UCSD-AML1 (cell line): ENCODE measurements around the gene GLT8D2.
"Not testable (repeated sequence)": the region's sequence is repeated elsewhere in the genome, so short reads cannot be mapped to it uniquely, and the experiment has no call there.

Experiments
- DNase-seq: peaks from one replicate; lab custom pipeline; 2025; ENCODE audit not compliant: unreplicated experiment; lab: John Stamatoyannopoulos, UW

Gene GLT8D2

DNA sequence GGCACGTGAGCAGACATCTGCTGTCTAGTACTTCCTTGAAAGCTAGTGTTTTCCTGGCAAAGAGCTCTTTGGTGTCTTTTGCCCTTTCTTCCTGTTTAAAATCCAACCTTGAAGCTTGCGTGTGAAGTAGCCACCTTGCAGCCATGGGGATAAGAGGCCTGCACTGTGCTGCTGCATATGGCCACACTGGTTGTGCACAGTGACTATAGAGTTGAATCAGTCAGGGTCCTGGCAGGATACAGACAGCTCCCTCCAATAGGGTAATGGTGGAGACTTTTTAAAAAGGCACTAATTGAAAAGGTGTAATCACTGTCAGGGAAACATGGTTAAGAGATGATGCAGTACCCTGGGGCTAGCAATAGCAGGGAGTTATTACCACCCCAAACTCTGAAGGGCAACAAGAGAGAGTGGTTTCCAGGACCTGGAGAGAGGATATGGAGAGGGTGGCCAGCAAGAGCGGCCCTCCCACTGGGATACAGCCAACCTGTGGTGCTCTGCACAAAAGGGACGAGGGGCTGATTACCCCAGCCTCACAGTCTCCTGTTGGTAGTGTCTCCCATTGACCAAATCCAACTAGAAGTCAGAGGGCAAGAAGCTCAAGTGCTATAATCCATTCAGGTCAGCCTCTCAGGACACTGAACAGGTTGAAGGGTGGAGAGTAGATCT is 4.8 kb upstream of the GLT8D2 start:
- DNase-seq = no peak

DNA sequence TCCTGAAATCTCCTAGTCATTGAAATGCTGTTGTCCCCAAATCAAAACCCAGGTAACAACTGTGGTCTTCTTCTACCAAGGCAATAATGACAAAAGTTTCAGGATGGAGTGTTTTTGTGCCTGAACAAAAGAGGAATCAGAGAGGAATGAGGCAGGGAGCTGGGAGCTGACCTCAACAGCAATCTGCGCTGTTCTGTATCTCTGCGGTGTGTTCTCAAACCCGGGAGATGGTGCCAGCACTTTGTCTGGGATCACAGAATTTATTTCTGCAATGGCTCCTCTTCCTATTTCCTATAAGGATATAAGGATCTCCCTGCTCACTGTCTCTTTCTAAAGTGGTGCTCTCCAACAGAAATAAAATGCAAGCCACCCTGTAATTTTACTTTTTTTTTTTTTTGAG is 449 bp upstream of the GLT8D2 start:
- no peak for DNase-seq

DNA sequence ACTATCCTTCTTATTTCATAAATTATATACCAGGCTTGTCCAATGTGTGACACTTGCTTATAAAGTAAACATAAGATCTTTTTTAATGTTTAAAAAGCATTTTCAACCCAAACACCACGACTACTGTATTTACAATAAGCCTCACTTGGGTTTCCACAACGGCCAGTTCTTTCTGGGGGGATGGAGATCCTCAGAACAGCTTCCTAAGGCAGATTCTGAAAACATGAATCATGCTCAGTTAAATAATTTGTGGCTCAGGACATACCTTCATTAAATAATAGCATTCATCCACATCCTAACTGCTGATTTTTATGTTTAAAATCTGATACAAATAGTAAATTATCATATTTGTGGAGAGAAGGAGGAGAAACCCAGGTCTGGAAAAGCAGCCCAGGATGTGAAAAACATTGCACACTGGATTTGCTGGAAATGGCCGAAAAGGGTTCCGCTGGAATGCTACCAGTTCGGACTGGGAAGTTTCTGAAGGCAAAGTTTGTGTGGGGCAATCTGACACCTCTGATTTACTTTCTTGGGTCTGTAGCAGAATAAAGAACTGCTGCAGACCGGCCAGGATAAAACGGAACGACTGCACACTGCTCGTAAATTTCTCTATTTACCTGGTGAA is 597 bp downstream of the GLT8D2 start:
- no peak for DNase-seq

DNA sequence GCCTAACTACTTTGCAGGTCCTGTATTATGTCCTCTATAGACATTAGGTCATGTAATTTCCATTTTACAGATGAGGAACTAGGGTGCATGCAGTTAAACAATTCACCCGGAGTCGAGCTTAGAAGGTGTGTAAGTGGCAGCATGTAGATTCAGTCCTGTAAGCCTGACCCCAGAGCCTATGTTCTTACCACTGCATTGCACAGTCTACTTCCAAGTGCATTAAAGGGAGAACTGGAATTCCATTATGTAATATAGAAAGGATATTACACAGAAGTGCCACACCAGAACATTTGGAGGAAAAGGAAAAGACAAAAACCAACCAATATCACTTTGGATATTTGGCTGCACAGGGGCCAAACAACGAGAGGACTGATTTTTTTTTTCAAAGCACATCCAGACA is 1.2 kb downstream of the GLT8D2 start:
- DNase-seq = no peak

DNA sequence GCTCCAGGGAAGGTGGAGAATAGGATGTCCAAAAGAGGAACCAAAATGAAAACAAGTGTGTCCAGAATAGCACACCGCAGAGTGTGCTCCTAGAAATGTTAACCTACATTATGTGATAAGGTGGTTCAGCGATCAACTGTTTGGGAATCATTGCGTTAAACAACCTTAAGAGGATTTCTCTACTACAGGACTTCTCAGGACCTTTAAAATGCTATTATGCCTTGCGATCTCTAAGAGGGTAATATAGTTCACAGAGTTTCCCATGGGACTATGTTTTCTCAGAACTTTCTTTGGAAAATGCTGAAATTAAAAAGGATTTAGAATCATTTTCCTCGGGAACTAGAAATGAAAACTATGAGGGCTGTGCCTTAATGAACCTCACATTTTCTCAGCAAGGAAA is 1.8 kb downstream of the GLT8D2 start:
- no peak for DNase-seq

DNA sequence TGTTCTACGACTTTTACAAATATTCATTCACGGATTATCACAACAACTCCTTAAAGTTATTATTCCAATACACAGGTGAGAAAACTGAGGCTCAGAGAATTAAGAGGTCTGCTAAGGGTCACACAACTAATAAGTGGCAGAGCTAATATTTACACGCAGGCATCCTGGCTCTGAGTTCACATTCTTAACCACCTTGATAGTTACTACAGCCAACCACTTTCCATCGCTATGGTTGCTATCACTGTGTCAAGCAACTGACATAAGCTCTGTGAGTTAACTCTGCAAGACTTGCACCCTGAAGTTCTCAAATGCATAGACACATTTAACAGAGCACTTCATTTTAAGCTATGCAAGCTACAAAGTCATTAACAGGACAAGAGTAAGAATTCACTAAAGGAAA is 3.7 kb downstream of the GLT8D2 start:
- DNase-seq = no peak

DNA sequence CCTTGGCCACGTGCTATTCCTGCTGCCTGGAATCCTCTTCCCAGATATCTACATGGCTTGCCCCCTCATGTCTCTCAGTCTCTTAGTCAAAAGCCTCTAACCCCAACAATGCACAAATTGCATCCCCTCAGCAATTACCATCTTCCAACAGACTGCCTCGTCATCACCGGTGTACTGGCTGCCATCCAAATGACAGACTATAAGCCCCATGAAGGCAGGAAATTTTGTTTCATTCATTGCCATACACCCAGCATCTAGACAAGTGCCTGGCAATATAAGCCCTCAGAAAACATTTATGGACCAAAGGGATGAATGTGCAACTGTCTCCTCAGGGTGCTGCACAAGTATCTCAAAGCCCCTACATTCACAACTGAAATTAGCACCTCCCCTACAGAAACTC is 5.8 kb downstream of the GLT8D2 start:
- DNase-seq = no peak

DNA sequence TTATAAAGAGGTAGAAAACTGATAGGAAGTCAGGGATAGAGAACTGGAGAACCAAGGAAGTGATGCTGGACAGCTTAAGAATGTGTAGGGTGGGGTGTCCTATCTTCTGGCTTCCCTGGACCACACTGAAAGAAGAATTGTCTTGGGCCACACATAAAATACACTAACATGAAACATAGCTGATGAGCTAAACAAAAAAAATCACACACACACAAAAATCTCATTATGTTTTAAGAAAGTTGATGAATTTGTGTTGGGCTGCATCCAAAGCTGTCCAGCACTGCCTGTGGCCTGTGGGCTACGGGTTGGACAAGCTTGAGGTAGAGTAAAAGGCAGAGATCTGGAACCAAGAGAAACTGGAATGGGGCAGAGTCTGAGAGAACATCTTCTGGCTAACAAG is 7.4 kb downstream of the GLT8D2 start:
- no peak for DNase-seq

DNA sequence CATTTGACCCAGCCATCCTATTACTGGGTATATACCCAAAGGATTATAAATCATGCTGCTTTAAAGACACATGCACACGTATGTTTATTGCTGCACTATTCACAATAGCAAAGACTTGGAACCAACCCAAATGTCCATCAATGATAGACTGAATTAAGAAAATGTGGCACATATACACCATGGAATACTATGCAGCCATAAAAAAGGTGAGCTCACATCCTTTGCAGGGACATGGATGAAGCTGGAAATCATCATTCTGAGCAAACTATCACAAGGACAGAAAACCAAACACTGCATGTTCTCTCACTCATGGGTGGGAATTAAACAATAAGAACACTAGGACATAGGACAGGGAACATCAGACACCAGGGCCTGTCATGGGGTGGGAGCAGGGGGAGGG is 10.2 kb downstream of the GLT8D2 start:
- not testable (repeated sequence) for DNase-seq

DNA sequence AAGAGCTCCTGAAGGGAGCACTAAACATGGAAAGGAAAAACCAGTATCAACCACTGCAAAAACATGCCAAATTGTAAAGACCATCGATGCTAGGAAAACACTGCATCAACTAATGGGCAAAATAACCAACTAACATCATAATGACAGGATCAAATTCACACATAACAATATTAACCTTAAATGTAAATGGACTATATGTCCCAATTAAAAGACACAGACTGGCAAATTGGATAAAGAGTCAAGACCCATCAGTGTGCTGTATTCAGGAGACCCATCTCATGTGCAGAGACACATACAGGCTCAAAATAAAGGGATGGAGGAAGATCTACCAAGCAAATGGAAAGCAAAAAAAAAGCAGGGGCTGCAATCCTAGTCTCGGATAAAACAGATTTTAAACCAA is 13.8 kb downstream of the GLT8D2 start:
- not testable (repeated sequence) for DNase-seq

DNA sequence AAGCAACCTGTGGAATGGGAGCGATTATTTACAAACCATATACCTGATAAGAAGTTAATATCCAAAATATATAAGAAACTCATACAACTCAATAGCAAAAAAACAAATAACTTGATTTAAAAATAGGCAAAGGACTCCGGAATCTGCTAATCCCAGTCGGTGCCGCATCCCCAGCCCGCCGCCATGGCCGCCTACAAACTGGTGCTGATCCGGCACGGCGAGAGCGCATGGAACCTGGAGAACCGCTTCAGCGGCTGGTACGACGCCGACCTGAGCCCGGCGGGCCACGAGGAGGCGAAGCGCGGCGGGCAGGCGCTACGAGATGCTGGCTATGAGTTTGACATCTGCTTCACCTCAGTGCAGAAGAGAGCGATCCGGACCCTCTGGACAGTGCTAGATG is 19.4 kb downstream of the GLT8D2 start:
- DNase-seq = not testable (repeated sequence)

DNA sequence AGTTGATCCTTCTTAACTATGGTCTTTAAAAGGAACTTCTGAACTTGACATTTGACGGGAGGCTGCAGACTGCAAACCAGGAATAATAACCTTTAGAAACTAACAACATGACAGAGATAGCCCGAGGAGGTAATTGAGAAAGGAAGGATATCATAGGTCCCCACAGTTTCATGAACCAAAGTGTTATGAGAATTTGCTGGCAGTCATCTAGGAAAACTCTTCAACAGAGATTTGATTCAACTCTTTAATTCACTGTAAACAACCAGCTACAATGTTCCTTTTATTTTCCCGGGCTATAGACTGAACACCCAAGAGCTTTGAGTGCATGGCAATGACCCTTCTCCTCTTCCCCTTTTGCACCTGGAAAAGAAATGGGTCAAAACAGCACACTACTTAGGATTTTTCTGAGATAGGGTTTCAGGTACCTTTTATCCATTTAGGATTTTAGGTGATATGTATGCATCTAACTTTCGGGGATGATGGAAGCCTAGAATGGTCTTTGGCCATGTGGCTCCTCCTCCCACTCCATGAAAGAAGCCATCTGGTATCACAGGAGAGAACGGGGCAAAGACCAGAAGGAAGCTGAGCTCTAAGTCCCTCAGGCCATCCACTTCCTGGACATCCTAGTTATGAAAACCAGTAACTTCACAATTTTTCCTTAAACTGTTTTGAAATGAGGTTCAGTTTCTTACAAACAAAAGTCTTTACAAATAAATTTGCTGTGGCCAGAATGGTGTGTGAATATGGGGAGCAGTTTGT is 23.0 kb downstream of the GLT8D2 start:
- no peak for DNase-seq

DNA sequence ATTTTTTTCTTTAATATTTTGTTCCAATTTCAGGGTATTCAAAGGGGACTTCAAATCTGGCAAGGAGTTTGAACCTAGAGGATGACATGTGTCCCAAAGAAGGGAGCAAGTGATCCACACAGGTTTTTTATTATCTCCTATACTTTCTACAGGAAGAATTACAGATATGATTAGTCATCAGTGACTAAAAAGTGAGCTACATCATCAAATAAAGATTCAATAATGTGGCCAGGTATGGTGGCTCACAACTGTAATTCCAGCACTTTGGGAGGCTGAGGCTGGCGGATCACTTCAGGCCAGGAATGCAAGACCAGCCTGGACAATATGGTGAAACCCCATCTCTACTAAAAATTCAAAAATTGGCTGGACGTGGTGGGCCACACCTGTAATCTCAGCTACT is 24.2 kb downstream of the GLT8D2 start:
- DNase-seq = no peak

DNA sequence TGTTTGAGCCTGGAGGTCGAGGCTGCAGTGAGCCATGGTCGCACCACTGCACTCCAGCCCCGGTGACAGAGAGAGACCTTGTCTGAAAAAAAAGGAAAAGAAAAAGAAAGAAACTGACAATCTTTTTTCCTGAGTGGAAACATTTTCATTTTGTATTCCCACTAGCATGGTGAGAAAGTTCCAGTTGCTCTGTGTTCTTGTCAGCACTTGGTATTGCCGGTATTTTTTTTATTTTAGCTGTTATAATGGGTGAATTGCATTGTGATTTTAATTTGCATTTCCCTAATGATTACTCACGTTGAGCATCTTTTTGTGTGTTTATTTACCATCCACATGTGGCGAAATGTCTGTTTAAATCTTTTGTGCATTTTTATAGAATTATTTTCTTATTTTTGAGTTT is 25.6 kb downstream of the GLT8D2 start:
- no peak for DNase-seq

DNA sequence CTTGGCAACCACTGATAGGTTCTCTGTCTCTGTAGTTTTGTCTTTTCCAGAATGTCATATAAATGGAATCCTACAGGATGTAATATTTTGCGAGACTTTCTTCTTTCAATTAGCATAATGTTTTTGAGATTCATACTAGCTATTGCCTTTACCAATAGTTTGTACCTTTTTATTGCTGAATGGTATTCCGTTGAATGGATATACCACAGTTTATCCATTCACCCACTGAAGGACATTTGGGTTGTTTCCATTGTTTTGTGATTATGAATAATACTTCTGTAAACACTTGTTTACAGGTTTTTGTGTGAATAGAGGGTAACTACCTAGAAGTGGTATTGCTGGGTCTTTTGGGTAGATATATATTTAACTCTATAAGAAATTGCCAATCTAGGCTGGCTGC is 26.3 kb downstream of the GLT8D2 start:
- no peak for DNase-seq

DNA sequence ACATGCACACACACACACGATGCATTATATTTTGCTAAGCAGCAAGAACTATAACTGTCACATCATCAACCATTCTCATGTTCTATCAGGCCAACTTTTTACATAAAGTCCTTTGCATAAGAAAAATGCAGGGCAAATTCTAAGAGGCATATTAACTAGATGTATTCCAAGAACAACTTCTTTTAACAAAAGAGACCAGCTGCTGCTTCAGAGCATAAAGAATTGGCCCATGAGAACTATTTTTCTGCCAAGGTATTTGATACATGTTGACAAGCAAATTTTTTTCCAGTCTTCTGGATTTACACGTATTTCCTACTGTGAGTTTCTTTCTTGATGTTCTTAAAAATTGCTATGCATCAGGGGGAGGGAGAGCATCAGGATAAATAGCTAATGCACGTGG is 27.2 kb downstream of the GLT8D2 start:
- DNase-seq = no peak

DNA sequence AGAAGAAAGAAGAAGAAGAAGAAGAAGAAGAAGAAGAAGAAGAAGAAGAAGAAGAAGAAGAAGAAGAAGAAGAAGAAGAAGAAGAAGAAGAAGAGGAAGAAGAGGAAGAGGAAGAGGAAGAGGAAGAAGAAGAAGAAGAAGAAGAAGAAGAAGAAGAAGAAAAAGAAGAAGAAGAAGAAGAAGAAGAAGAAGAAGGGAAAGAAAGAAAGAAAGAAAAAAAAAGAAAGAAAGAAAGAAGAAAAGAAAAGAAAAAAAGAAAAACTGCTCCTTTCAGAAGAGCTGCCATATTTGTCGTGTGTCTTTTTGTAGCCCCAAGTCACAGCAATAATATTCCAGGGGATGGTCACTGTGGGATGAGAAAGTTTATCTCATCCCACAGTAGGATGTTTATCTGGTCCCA is 28.1 kb downstream of the GLT8D2 start:
- DNase-seq = not testable (repeated sequence)

DNA sequence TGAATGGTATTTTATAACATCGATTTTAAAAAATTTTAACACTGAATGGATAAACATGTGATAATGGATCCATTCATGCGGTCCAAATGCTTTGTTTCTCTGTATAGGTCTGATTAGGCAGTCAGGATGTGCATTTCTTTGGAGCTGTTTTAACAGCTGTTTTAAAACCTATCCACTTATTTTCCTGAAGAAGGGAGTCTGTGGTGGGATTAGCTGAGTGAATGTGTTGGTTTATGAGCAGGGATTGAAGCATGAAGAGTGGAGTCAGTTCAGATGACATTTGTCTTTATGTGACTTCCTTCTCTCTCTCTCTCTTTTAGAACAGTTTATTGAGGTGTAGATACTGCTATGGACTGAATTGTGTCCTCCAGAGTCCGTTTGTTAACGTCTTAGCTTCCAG is 37.7 kb downstream of the GLT8D2 start:
- DNase-seq = no peak

DNA sequence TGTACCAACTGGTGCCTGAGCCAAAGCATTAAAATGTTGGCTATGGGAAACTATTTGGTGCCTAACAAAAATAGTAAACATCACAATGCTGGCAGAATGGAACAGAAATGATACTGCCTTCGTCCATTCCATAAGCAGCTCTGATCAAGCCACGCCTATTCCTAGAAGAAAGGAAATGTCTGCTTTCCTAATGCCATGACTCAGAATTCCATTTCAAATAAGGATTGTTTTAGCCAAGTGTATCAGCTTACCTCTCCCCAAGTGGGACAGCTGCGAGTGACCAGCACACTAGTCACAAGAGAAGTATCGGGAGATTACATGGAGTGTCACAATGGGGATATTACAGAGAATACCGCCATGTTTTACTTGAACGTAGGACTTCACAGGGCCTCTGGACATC is 38.7 kb downstream of the GLT8D2 start:
- no peak for DNase-seq

DNA sequence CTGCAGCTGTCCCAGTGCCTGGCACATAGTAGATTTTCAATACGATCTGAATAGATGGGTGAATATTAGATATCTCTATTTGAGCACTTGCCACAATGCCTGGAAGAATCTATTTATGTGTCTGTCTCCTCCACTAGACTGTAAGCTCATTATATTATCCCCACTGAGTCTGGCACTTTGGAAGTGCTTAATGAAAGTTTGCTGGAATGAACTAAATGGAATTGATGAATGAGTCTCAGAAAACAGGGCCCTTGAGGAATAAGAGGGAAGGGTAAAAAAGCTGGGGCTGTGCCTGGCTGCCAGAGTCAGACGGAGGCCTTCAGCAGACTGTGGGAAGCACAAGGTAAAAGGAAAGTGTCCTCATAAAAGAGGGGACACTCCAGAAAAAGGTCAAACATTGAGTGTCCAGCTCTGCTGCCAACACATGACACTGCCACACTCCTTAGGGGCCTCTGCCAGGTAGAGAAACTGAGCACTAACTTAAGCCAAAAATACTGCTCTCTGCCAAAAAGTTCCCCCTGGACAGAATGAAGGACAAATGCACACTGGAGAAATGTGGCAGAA is 39.3 kb downstream of the GLT8D2 start:
- DNase-seq = no peak

DNA sequence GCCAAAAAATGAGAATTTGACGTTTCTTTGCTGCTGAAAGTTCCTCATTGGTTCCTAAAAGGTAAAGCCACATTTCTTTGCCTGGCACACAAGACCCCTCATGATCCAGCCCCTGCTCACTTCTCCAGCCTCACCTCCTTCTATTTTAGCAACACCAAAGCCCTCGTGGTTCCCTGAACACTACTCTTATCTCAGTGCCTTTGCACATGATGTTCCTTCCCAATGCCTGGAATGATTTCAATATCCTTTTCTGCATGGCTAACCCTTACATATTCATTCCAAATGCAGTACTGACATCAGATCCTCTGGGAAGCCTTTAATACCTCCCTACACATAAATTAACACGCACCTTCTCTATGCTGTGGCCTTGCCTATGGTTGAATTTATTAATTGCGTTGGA is 39.9 kb downstream of the GLT8D2 start:
- no peak for DNase-seq

DNA sequence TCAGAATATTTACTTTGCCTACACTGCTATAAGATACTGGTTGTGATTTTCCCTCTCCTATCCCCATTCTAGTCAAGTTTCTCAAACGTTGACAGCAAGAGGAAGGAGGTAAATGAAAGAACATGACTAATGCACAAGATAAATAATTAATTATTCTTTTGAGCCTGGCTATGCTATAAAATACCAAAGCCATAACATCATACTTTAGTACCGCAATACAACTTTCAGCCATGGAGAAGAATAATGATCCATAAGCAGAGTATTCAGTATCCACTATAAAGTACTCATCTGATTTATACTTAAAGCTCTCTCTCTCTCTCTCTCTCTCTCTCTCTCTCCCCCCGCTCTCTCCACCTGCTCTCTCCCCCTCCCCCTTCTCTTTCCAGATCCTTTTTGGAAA is 43.1 kb downstream of the GLT8D2 start:
- DNase-seq = no peak
